HCT116 (cell line): Measurements from ENCODE around the gene POLG.

Experiments used
- JUND ChIP-seq: IDR thresholded peaks from 2 replicates; pipeline ENCODE4 v1.6.1; 2012
- RAD21 ChIP-seq: IDR thresholded peaks from 2 replicates; pipeline ENCODE4 v1.6.1; 2012; ENCODE audit warnings: low read depth, mild to moderate bottlenecking
- ZFX ChIP-seq: fragments of 450-650 bp; IDR thresholded peaks from 2 replicates; pipeline ENCODE4 v1.6.1; 2017

DNA sequence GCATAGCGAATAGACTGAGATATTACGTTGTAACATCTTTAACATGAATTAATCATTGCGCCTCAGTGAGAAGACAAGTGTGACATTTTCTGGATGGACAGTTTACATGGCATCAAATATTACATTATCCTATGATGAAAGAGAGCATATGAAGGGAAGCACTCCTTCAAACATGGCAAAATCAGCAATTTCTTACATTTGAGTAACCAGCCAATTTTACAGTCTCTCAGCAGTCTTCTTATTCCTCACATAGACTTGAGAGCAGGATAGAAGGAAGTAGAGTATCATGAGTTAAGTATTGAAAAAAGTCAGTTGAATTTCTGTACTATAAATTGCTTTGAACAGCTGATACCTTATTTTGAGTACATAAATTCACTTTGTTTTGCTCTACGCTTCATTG is 52.0 kb downstream of the POLG start:
- no peak for TF ChIP-seq RAD21
- no peak for TF ChIP-seq ZFX
- no peak for TF ChIP-seq JUND
